ENCODE results near the gene CXCL13.
"Not testable (repeated sequence)": the region's sequence is repeated elsewhere in the genome, so short reads cannot be mapped to it uniquely, and the experiment has no call there.

Gene CXCL13, protein sequence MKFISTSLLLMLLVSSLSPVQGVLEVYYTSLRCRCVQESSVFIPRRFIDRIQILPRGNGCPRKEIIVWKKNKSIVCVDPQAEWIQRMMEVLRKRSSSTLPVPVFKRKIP

DNA sequence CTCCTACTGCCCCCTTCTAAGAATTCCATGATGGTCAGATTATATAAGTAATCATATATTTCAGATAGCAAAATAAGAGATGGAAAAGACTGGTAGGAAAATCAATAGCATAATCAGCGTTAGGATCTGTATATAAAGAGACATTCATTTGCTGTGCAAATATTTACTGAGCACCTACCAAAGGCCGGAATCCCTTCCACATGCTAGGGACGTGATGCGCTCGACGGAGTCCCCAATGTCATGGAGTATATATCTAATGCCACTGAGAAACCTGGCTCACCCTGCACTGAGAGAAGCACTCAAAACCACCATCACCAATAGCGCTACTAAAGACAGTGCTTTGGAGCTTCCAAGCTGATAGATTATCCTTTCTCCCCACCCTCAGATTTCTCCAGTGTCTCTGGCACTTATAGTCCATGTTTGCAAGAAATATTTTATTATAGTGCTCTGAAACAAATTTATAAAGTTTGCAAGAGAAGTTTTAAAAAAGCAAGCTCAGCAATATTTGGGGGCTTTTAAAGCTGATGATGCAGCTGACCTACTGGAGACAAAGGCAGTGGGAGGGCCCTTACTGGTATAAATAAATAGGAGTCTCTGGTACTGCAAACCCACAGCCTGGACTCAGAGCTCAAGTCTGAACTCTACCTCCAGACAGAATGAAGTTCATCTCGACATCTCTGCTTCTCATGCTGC is at the start of gene CXCL13:
Gene CXCL13 (plus strand): TSS at position 611 of the 693 bp plus-strand sequence. CDS start 46 bp downstream, at position 657.
- no peak for DNase-seq (ENCODE audit: low spot score)

DNA sequence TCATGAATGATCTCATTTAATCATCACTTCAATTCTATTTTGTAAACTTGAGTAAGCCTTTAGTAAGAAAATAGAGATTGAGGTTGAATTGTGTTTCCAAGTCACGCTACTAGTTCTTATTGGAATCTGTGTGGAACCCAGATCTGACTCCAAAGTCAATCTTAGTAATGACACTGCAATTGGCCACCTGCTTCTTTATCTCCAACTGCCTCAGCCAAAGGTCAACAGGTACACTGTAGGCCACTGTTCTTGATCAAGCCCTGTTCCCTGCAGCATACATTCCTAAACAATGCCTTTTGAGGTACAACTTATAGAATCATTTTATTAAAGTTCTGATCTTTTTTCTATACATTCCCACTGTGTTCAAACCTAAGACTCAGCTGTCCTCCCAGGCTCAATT is 45.5 kb upstream of the CXCL13 start:
- DNase-seq (ENCODE audit: low spot score): no peak

DNA sequence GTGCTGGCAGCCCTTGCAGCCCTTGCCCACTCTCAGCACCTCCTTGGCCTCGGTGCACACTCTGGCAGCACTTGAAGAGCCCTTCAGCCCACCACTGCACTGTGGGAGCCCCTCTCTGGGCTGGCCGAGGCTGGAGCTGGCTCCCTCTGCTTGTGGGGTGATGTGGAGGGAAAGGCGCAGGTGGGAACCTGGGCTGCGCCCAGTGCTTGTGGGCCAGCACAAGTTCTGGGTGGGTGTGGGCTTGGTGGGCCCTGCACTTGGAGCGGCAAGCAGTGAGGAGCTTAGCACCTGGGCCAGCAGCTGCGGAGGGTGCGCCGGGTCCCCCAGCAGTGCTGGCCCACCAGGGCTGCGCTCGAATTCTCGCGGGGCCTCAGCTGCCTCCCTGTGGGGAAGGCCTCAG is 43.9 kb upstream of the CXCL13 start:
- not testable (repeated sequence) for DNase-seq (ENCODE audit: low spot score)

DNA sequence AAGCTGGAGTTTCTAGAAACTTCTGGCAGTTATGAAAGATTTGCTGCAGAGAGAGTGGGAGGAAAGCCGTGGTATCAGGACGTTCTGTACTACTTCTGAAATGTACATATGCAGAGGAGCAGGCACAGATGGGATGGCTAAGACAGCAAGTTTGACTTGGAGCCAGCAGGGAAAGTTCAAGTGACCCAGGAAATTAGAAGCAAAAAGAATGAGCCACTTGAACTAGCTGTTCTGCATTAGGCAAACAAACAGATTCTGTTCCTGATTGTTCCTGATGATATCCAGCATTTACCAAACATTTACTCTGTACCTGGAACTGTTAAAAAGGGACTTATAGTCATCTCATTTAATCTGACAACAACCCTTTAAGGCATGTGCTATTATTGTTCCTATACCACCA is 41.4 kb upstream of the CXCL13 start:
- DNase-seq (ENCODE audit: low spot score): no peak

DNA sequence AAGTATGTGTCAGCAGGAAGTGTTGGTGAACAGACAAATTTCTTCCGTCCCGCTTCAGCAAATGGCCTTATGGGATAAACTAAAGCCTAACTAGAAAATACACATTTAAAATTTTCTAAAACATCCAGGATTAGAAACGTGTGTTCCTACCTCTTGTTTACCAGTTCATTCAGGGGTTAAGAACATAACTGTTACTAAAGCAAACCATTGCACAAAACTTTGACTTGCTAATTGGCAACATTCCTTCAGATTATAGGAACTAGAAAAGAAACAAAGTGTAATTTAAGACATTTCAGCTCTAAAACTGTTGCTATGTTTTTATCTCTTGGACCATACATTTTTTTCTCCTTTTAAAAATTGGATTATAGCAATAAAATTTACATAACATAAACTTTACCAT is 39.5 kb upstream of the CXCL13 start:
- no peak for DNase-seq (ENCODE audit: low spot score)

DNA sequence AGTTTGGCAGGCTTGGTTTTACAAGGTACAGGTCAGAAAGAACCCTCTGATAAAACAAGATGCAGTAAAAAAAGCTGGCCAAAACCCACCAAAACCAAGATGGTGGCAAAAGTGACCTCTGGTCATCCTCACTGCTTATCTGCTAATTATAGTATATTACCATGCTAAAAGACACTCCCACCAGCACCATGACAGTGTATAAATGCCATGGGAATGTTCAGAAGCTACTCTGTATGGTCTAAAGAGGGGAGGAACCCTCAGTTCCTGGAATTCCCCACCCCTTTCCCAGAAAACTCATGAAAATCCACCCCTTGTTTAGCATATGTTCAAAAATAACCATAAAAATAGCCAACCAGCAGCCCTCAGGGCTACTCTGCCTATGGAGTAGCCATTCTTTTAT is 38.1 kb upstream of the CXCL13 start:
- no peak for DNase-seq (ENCODE audit: low spot score)

DNA sequence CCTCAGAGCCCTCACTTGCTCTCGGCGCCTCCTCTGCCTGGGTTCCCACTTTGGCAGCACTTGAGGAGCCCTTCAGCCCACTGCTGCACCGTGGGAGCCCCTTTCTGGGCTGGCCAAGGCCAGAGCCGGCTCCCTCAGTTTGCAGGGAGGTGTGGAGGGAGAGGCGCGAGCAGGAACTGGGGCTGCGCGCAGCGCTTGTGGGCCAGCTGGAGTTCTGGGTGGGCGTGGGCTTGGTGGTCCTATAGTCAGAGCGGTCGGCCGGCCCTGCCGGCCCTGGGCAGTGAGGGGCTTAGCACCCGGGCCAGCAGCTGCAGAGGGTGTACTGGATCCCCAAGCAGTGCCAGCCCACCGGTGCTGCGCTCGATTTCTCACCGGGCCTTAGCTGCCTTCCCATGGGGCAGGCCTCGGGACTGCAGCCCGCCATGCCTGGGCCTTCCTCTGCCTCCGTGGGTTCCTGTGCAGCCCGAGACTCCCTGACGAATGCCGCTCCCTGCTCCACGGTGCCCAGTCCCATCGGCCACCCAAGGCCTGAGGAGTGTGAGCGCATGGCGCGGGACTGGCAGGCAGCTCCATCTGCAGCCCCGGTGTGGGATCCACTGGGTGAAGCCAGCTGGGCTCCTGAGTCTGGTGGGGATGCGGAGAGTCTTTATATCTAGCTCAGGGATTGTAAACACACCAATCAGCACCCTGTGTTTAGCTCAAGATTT is 35.0 kb upstream of the CXCL13 start:
- not testable (repeated sequence) for DNase-seq (ENCODE audit: low spot score)

DNA sequence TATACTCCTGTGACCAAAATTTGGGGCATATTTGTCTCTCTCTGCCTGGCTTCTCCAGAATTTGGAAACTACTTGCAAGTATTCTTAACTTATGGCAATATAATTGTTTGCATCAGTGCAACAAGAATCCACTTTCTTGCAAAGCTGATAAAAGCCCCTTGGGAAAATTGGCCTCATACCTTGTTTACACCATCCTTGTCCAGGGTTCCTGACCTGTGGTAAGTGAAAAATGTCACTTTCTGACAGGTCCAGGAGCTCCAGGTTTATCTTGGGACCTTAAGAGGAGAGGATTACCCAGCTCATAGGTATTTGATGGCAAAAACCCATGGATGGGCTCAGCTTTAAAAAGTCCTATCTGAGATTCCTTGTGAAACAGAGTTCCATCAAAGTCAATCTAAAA is 29.3 kb upstream of the CXCL13 start:
- DNase-seq (ENCODE audit: low spot score): no peak

DNA sequence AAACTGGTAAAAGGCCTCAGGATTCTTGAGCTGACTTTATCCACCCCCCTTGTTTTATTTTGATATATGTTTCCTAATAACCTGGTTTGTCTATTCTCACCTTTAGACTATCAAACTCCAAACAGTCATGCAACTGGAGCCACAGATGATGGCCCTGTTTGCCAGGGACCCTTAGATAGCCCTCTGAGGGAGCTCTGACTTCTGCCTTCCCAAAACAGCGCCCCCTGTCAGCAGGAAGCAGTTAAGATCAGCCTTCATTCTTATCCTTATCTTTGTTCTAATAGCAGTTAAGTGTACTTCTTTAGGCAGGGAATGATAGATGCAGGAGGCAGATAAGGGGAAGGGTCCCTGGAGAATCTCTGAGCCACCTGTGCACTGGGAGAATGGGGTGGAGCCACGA is 27.5 kb upstream of the CXCL13 start:
- DNase-seq (ENCODE audit: low spot score): no peak

DNA sequence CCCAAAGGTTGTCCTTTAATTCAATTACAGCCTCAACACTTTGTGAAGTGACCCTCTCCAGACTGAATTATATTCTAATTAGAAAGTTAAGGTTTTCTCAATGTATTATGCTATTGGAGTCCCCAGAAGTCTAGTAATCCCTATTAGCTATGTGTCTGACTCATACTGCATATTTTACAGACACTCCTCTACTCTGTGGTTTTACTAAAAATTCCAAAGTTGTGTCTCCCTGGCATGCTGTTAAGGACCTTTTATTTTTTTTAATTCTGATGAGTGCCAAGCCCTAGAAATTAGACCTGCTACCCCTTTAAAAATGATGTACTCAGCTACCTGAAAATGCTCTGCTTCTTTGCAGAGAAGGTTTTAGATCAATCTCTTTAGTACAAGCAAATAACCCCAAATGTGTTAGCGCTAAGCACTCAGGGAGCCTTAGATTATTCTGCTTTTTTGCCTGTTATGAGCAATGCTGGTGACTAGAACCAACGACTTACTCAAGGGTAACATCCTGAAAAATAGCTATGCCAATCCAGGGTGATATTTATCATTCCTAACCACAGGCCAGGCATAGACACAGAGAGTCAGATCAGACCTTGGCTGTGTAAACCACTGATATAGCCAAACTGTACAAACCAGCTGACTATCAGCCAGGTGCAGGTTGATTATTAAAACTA is 26.1 kb upstream of the CXCL13 start:
- DNase-seq (ENCODE audit: low spot score): peak; percentile 71

DNA sequence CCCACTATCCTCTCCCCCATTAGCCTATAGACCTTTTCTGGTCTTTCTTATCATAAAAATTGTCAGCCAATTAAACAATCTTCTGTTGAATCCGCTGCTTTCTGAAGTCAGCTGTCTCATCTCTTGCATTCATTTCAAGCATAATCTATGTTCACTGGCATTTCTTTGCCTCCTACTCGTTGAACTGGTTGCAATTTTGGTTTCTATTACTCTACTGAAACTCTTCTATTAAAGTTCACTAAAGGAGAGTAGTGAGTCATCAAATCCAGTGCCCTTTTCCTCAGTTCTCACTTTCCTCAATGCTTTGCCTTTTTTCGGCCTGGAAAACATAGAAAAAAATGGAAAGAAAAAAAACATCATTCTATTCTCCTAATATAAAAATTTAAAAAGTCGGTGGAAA is 23.9 kb upstream of the CXCL13 start:
- no peak for DNase-seq (ENCODE audit: low spot score)

DNA sequence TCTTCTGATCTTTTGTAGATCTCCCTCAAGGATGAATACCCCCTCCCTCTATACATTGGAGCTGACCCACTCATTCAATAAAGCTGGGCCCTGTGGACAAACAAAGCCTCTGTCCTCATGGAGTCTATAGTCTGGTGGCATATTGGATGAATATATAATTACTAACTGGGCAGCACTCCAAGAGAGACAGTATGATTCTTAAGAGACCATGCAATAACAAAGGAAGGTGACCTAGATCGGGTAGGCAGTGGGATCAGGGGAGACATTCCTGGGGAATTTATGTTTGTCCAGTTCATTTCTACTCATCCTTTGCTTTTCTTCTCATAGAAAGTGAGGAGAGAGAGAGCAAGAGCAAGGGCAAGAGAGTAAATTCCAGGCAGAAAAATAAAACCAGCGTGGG is 23.5 kb upstream of the CXCL13 start:
- no peak for DNase-seq (ENCODE audit: low spot score)

DNA sequence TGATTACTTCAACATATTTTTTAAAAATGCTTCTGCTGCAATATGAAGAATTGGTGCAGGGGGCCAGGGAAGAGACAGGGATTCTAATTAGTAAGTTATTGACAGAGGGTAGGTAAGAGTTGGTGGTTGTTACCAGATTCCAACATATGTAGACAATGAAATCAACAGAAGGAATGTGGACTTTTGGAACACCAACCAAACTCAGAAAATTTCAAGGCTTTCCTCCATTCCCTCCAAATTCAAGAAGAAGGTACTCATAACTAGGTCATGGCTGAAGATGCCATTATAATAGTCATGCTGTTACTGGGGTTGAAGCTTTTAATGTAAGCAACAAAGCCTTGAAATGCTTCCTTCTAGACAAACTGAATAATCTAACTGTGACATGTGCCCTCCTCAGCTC is 22.9 kb upstream of the CXCL13 start:
- no peak for DNase-seq (ENCODE audit: low spot score)

DNA sequence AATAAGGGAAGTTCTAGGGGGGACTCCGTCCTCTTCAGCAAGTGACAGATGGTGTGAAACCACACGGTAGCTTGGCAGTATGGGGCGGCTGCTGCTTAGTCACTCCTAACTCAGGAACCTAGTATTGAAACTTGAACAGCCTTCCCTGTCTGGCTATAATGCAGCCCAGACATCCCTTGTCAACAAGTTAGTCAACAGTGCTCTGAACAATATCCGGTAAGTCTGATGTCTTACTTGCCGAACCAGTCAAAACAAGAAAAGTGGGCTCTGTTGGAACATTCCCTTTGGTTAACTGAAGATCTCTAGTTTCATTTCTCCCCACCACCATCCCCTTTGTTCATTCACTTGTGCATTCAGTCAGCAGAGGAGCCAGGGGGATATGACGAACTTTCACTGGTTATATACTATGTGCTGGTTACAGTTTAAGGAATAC is 18.7 kb upstream of the CXCL13 start:
- no peak for DNase-seq (ENCODE audit: low spot score)

DNA sequence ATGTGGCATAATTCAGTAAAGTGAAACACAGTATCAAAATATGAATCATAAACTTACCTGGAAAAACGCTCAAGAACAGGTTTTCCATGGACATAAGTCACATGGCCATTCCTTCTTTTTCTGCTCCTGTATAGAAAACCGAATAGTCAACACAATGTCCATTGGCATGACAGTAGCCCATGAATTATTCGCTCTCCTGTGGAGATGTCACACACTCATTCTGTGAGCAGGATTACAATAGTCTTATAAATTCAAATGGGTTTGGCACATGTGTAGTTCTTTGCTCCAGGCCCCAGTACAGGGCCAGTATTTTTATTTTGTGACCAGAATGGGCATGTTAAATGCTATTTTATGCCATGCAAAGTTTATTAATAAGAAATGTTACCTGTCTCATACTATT is 15.1 kb upstream of the CXCL13 start:
- DNase-seq (ENCODE audit: low spot score): no peak

DNA sequence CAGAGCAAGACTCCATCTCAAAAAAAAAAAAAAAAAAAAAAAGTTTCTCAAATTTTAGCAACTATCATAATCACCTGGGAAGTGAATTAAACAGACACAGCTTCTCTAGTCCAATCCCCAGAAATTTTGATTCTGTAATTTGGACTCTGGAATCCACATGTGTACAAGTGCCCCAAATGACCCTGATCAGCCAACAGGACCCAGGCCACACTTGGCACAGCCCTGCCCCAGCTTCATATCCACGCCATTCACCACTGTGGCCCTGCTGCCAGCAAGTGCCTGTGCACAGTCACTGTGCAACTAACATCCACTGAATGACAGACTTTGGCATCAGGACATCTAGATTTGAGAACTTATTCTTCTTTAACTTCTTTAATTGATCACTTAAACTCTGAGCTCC is 14.1 kb upstream of the CXCL13 start:
- no peak for DNase-seq (ENCODE audit: low spot score)

DNA sequence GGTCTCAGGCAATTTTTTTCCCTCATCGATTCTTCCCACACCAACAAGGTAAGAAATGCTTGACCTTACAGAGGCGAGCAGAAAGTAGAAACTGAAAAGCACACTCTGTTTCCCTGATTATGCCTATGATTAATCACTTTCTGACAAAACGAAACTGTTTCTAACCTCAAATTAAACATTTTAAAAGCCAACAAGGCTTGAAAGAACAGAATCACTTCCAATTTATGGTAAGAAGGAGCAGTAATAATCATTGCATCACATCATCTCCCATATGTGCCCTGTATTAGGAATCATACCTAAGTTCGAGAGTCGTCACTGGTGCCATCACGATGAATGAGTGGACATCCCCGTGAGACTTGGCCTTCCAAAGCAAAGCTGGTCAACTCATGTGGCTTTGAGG is 12.5 kb upstream of the CXCL13 start:
- no peak for DNase-seq (ENCODE audit: low spot score)

DNA sequence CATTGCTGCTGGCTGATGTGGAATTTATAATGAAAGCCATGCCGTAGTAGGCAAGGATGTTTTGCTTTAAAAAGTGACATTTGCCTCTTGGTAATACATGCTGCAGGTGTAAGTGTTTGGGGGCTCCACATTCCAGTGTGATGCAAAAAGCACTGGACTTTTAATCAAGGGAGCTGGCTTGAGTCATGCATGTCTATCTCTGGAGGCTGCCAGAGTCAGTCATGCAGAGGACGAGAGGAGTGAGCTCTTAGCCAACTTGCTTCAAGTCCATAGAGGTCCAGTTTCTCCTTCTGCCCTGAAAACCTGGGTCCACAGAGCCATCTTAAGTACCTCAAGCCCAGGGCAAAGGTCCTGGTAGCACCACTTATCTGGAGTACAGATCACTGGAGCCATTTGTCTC is 11.6 kb upstream of the CXCL13 start:
- no peak for DNase-seq (ENCODE audit: low spot score)

DNA sequence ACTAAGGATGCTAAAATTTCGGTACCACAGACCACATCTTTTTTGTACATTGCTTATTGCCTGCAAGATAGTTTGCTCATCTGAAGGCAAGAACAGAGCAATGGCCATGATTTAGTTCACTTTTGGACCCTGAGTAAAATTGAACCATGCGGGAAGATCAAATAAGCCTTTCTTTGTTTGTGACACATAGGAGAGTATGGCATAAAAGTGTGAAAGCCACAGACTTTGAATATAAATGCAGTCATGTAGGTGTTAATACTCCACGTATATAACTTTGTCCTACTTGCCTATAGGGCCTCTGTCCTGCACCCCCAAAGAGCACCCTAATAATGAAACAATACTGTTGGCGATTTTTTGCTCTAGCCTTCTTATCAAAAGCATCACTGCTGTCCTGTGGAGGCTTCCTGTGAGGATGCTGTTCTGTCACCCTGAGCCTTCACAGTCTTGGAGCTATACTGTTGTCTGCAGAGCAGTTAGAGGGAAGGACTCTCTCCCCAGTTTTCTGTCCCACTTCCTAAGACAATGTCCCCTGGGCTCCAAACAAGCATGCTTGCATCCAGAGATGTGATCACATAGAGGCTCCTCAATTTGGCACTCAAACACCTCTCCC is 10.2 kb upstream of the CXCL13 start:
- no peak for DNase-seq (ENCODE audit: low spot score)

DNA sequence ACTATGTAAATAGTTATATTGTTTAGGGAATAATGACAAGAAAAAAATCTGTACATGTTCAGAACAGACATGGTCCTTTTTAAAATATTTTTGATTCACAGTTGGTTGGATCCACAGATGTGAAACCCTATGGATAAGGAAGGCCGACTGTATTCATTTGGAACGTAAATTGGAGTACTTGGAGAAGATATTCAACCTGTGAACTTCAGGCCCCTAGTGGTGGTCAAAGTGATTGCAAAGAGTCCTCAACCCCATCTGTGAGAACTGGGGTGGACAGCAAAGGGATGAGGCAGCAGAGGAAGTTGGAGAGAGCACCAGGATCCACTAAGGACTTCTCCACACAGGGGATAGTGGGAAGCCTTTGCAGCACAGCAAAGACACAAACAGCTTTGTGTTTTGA is 6.2 kb upstream of the CXCL13 start:
- DNase-seq (ENCODE audit: low spot score): no peak

DNA sequence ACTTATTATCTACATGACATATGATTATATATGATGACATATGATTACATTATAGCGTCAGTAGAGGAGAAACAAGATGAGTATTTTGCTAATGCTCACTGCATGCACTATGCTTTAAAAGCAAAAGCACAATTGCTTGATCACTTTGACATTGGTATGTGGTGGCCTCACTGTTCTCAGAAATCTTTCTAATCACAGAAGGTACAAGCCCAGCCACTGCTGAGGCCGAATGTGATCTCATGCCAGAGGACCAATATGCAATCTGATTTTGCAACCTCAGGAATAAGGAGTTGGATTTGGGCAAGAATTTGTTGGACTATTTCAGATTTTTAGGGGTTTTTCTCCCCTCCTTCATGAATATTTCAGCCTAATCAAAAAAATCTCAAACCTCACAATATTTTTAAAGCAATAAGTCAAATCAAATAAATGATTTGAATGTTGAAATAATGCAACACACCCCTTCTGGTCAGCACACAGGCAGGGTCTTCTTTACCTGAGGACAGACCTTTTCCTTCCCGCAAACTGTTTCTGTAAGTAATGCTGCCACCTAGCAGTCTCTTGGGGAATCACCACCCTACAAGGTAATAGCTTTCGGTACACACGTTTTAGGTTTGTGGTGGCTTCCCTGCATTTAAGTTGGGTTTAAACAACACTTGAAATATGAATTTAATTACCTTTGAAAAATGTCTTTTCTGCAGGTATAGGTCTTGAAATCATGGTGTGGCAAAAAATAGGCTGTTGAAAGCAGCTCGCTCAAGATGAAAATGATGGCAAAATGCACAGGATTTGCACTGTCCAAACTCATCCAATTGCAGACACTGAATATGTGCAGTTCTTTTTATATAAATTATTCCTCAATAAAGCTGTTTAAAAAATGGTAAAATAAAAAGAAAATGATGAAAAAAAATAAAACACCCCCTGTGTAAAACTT is 4.8 kb upstream of the CXCL13 start:
- DNase-seq (ENCODE audit: low spot score): no peak
